Parathyroid adenoma (tissue), 2 donors: ENCODE data around the gene CCT3.

ENCODE experiments used
- H2AFZ ChIP-seq: fragments of 300-600 bp; sonication (generic); one replicate; pipeline ENCODE4 v1.7.0; 2017; ENCODE audit warnings: antibody characterized with exemption, mild to moderate bottlenecking
- H3K27ac ChIP-seq: fragments of 300-600 bp; sonication (generic); one replicate; pipeline ENCODE4 v1.7.0; 2017
- H3K27me3 ChIP-seq: fragments of 300-600 bp; sonication (generic); one replicate; pipeline ENCODE4 v1.7.0; 2017; ENCODE audit warnings: low read length; ENCODE audit not compliant: control insufficient read depth, insufficient read depth
- H3K36me3 ChIP-seq: fragments of 300-600 bp; sonication (generic); one replicate; pipeline ENCODE4 v1.7.0; 2017; ENCODE audit warnings: low read length; ENCODE audit not compliant: control insufficient read depth, insufficient read depth
- H3K4me1 ChIP-seq: fragments of 300-600 bp; sonication (generic); one replicate; pipeline ENCODE4 v1.7.0; 2017; ENCODE audit warnings: control low read depth
- H3K4me2 ChIP-seq: fragments of 300-600 bp; sonication (generic); one replicate; pipeline ENCODE4 v1.7.0; 2017; ENCODE audit warnings: low read length
- H3K4me3 ChIP-seq: fragments of 300-600 bp; sonication (generic); one replicate; pipeline ENCODE4 v1.7.0; 2017; ENCODE audit warnings: low read depth, low read length
- H3K79me2 ChIP-seq: fragments of 300-600 bp; sonication (generic); one replicate; pipeline ENCODE4 v1.7.0; 2017; ENCODE audit warnings: control low read depth
- H3K9ac ChIP-seq: fragments of 300-600 bp; sonication (generic); one replicate; pipeline ENCODE4 v1.7.0; 2017; ENCODE audit warnings: mild to moderate bottlenecking
- H3K9me3 ChIP-seq: fragments of 300-600 bp; sonication (generic); one replicate; pipeline ENCODE4 v1.7.0; 2017; ENCODE audit warnings: low read length; ENCODE audit not compliant: control insufficient read depth
- CTCF ChIP-seq: fragments of 300-600 bp; sonication (generic); IDR thresholded peaks from one replicate; pipeline ENCODE4 v1.7.0; 2017; ENCODE audit warnings: antibody characterized with exemption, mild to moderate bottlenecking
- donor health status: primary hyperparathyroidism.

The CCT3 gene

GRCh38 chr1:156365754-156366153 is 27.7 kb upstream of the CCT3 start:
- Histone ChIP-seq H3K79me2 (no peaks in the 10 kb centered on the region), H3K4me3 (no peak overlapping the region), H3K4me1 (peaks cover 4% of the 10 kb centered on the region), H2AFZ (no peak overlapping the region), H3K9me3 (no peaks in the 10 kb centered on the region), H3K4me2 (no peak overlapping the region), H3K27me3 (no peaks in the 10 kb centered on the region), H3K9ac (no peak overlapping the region), H3K36me3 (no peaks in the 10 kb centered on the region), H3K27ac (no peak overlapping the region)
- TF ChIP-seq CTCF: no peak

- no peaks in the 10 kb centered on the region for H3K79me2 ChIP-seq
These were observed 22.4 kb upstream of the CCT3 start for GRCh38 chr1:156360534-156360933.

GRCh38 chr1:156359973-156360372 is 21.9 kb upstream of the CCT3 start:
- no peak overlapping the region for H2AFZ ChIP-seq

More at GRCh38 chr1:156360534-156360933, 22.4 kb upstream of the CCT3 start:
- no peak overlapping the region for H3K4me2 ChIP-seq
- H3K4me3 ChIP-seq: no peak overlapping the region
- H3K9ac ChIP-seq: no peak overlapping the region
- no peaks in the 10 kb centered on the region for H3K27me3 ChIP-seq
- H3K4me1 ChIP-seq: no peaks in the 10 kb centered on the region
- H3K27ac ChIP-seq: no peak overlapping the region
- H2AFZ ChIP-seq: no peak overlapping the region
- no peaks in the 10 kb centered on the region for H3K36me3 ChIP-seq
- TF ChIP-seq CTCF: no peak
- no peaks in the 10 kb centered on the region for H3K9me3 ChIP-seq

GRCh38 chr1:156359249-156359648 is 21.2 kb upstream of the CCT3 start:
- Histone ChIP-seq H3K9me3 (no peaks in the 10 kb centered on the region), H2AFZ (no peak overlapping the region), H3K36me3 (no peaks in the 10 kb centered on the region), H3K4me1 (no peaks in the 10 kb centered on the region), H3K27me3 (no peaks in the 10 kb centered on the region), H3K27ac (no peak overlapping the region), H3K4me3 (no peak overlapping the region), H3K79me2 (no peaks in the 10 kb centered on the region), H3K4me2 (no peak overlapping the region), H3K9ac (no peak overlapping the region)
- no peak for TF ChIP-seq CTCF

More at GRCh38 chr1:156359973-156360372, 21.9 kb upstream of the CCT3 start:
- Histone ChIP-seq H3K4me1 (no peaks in the 10 kb centered on the region), H3K9me3 (no peaks in the 10 kb centered on the region), H3K4me3 (no peak overlapping the region), H3K36me3 (no peaks in the 10 kb centered on the region), H3K27ac (no peak overlapping the region), H3K4me2 (no peak overlapping the region), H3K9ac (no peak overlapping the region), H3K27me3 (no peaks in the 10 kb centered on the region), H3K79me2 (no peaks in the 10 kb centered on the region)
- no peak for TF ChIP-seq CTCF

- TF ChIP-seq CTCF: no peak
- Histone ChIP-seq H3K4me3 (no peak overlapping the region), H3K79me2 (no peaks in the 10 kb centered on the region), H3K4me1 (no peaks in the 10 kb centered on the region), H3K9me3 (no peaks in the 10 kb centered on the region), H3K27ac (no peak overlapping the region), H2AFZ (no peak overlapping the region), H3K4me2 (no peak overlapping the region), H3K27me3 (no peaks in the 10 kb centered on the region), H3K36me3 (no peaks in the 10 kb centered on the region), H3K9ac (no peak overlapping the region)
These were observed 20.5 kb upstream of the CCT3 start for GRCh38 chr1:156358641-156359040.
